Breast epithelium (tissue), 4 donors: ENCODE results near the gene KLHDC7B. TPM values are rescaled to one million over a fixed set of nuclear protein-coding genes. Genes with fewer than 3 reads are reported as not detected.

Source experiments
- DNase-seq, 2 donors: peaks; one replicate each; pipeline ENCODE4 v3.0.0-alpha.2; 2019; ENCODE audit warnings: low spot score in 2 of 2
- H3K27ac ChIP-seq, 2 donors: fragments of 200-600 bp; sonication (generic) in 1 of 2; one replicate each; pipeline ENCODE4 v1.5.1; 2016 to 2019; ENCODE audit warnings: mild to moderate bottlenecking in 1 of 2
- H3K27me3 ChIP-seq, 2 donors: fragments of 200-600 bp; sonication (generic) in 1 of 2; one replicate each; pipeline versions ENCODE4 v1.5.1 to v1.6.0; 2017 to 2019; ENCODE audit warnings: control low read depth in 1 of 2, mild to moderate bottlenecking in 1 of 2
- H3K36me3 ChIP-seq: fragments of 200-600 bp; one replicate; pipeline ENCODE4 v1.5.1; 2019
- H3K4me1 ChIP-seq, 2 donors: fragments of 200-600 bp; sonication (generic); one replicate each; pipeline ENCODE4 v1.5.1; 2016 to 2019; ENCODE audit warnings: control low read depth in 1 of 2
- H3K4me3 ChIP-seq, 3 donors: fragments of 200-600 bp; sonication (generic); 1 replicate in 2 of 3; 2 replicates in 1 of 3; pipeline ENCODE4 v1.5.1; 2016 to 2019; ENCODE audit warnings: mild to moderate bottlenecking in 3 of 3, moderate library complexity in 2 of 3
- H3K9me3 ChIP-seq, 2 donors: fragments of 200-600 bp; sonication (generic) in 1 of 2; one replicate each; pipeline ENCODE4 v1.5.1; 2016 to 2019; ENCODE audit warnings: control low read depth in 1 of 2
- CTCF ChIP-seq, 3 donors: fragments of 450-650 bp; IDR thresholded peaks; one replicate each; pipeline ENCODE4 v1.5.1; 2016 to 2017; ENCODE audit warnings: antibody characterized with exemption in 3 of 3, mild to moderate bottlenecking in 3 of 3, moderate library complexity in 3 of 3
- POLR2A ChIP-seq: fragments of 450-650 bp; IDR thresholded peaks from one replicate; pipeline ENCODE4 v1.6.1; 2016; ENCODE audit warnings: antibody characterized with exemption, mild to moderate bottlenecking, moderate library complexity
- POLR2AphosphoS5 ChIP-seq, 3 donors: sonication (generic); formaldehyde crosslinking; IDR thresholded peaks; one replicate each; pipeline ENCODE4 v1.6.1; 2017; ENCODE audit warnings: antibody characterized with exemption in 3 of 3
- intact Hi-C: fragments of 100-400 bp; cut with DNase I; formaldehyde crosslinking; loops from one replicate; pipeline ENCODE4 v1.15.1; 2023; ENCODE audit warnings: low total_unique reads
- total RNA-seq, 3 donors: library from RNA; depleted of rRNA; stranded (reverse); fragments of >200 nt; gene quantifications; one replicate each; pipeline ENCODE4 v1.1.0, GENCODE V29; 2016

KLHDC7B gene
- total RNA-seq, 3 donors from 2014 or later, result 0.16 to 0.33 (median 0.29) TPM

- TF ChIP-seq POLR2A, result no peak
- no peak for TF ChIP-seq CTCF (IDR thresholded peaks at IDR 0.05)
- no peak for TF ChIP-seq POLR2AphosphoS5 (IDR thresholded peaks at IDR 0.05)
- no peaks in the 10 kb centered on the region for H3K4me1 ChIP-seq
Observed at GRCh38 chr22:50572965-50573364, 27.3 kb downstream of the KLHDC7B start.

GRCh38 chr22:50573491-50574382, 28.0 kb downstream of the KLHDC7B start:
- H3K4me3 ChIP-seq, result no peak overlapping the region
- H3K36me3 ChIP-seq, result peaks cover 11% of the 10 kb centered on the region
- H3K27ac ChIP-seq, result no peak overlapping the region
- no peaks in the 10 kb centered on the region for H3K27me3 ChIP-seq
- TF ChIP-seq CTCF (IDR thresholded peaks at IDR 0.05) (no peak), POLR2A (no peak), POLR2AphosphoS5 (IDR thresholded peaks at IDR 0.05) (no peak)
- H3K4me1 ChIP-seq, result no peaks in the 10 kb centered on the region
- intact Hi-C loops, result no loop called here
- no peak for DNase-seq
- no peaks in the 10 kb centered on the region for H3K9me3 ChIP-seq

More at GRCh38 chr22:50572965-50573364, 27.3 kb downstream of the KLHDC7B start:
- Histone ChIP-seq H3K9me3 (no peaks in the 10 kb centered on the region), H3K36me3 (peaks cover 11% of the 10 kb centered on the region), H3K27ac (no peak overlapping the region), H3K4me3 (no peak overlapping the region), H3K27me3 (no peaks in the 10 kb centered on the region)
- intact Hi-C loops, result no loop called here
- no peak for DNase-seq

- no peaks in the 10 kb centered on the region for H3K27me3 ChIP-seq
- DNase-seq, result no peak
- H3K4me1 ChIP-seq, result no peaks in the 10 kb centered on the region
- no peak overlapping the region for H3K27ac ChIP-seq
- H3K36me3 ChIP-seq, result peaks cover 11% of the 10 kb centered on the region
- H3K9me3 ChIP-seq, result no peaks in the 10 kb centered on the region
- no peak for TF ChIP-seq CTCF (IDR thresholded peaks at IDR 0.05)
- no peak for TF ChIP-seq POLR2AphosphoS5 (IDR thresholded peaks at IDR 0.05)
- TF ChIP-seq POLR2A, result no peak
- intact Hi-C loops, result no loop called here
- H3K4me3 ChIP-seq, result no peak overlapping the region
Observed at GRCh38 chr22:50574383-50574755, 28.7 kb downstream of the KLHDC7B start.

GRCh38 chr22:50575426-50575941, 29.8 kb downstream of the KLHDC7B start:
- H3K36me3 ChIP-seq, result peaks cover 10% of the 10 kb centered on the region
- H3K9me3 ChIP-seq, result no peaks in the 10 kb centered on the region
- H3K27ac ChIP-seq, result no peak overlapping the region
- TF ChIP-seq POLR2A (no peak), CTCF (IDR thresholded peaks at IDR 0.05) (no peak), POLR2AphosphoS5 (IDR thresholded peaks at IDR 0.05) (no peak)
- intact Hi-C loops, result no loop called here
- no peaks in the 10 kb centered on the region for H3K27me3 ChIP-seq
- DNase-seq, result no peak
- H3K4me1 ChIP-seq, result no peaks in the 10 kb centered on the region
- H3K4me3 ChIP-seq, result no peak overlapping the region

GRCh38 chr22:50576070-50576469, 30.4 kb downstream of the KLHDC7B start:
- Histone ChIP-seq H3K27ac (no peak overlapping the region), H3K36me3 (peaks cover 5% of the 10 kb centered on the region)

More at GRCh38 chr22:50576070-50576469, 30.4 kb downstream of the KLHDC7B start:
- H3K9me3 ChIP-seq, result no peaks in the 10 kb centered on the region
- intact Hi-C loops, result no loop called here
- H3K27me3 ChIP-seq, result no peaks in the 10 kb centered on the region
- TF ChIP-seq POLR2AphosphoS5 (IDR thresholded peaks at IDR 0.05), result no peak
- no peak for TF ChIP-seq POLR2A
- no peak for TF ChIP-seq CTCF (IDR thresholded peaks at IDR 0.05)
- H3K4me3 ChIP-seq, result no peak overlapping the region
- no peaks in the 10 kb centered on the region for H3K4me1 ChIP-seq
- no peak for DNase-seq
